GM10847 (cell line): ENCODE data around the gene CLDN3.

Source experiments
- POLR2A ChIP-seq: IDR thresholded peaks from 2 replicates; pipeline ENCODE4 v1.6.1; 2011; ENCODE audit not compliant: insufficient read length; ENCODE audit errors: extremely low read depth

The CLDN3 gene

DNA sequence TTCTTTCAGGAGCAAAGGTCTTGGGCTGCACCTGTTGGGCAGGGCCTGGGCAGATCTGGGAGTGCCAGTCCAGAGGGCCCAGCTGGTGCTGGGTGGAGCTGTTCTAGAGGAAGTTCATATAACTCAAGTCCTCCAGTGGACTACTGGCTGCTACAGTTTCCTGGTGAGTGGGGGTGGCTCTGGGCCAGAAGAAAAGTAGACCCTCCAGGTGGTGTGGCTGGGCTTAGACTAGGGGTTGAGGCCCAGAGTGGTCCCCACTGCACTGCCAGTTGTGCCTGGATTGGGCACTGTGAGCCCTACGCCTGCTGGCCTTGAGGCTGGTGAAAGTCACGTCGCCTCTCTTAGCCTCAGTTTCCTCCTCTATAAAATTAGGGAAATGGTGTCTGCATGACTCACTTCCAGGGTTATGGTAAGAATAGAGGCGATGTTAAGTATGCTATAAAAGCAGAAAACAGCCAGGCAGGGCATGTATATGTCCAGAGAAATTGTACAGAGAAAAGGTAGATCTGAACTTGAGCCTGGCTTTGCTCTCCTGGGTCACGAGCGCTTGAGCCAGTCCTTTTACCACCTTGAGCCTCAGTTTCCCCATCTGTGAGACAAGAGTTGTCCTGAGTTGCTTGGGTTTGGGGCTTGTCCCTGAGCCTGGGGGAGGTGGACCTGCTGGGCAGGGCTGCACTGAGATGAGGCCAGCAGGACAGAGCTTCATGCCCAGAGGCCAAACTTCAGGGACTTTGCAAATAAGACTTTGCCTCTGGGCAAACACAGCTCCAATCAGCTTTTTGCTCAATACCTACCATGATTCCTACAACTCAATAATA lies 3.8 kb upstream of the CLDN3 start:
- TF ChIP-seq POLR2A: no peak

- TF ChIP-seq POLR2A: no peak
Observed at GRCh38 chr7:73770860-73771670, 995 bp upstream of the CLDN3 start.

DNA sequence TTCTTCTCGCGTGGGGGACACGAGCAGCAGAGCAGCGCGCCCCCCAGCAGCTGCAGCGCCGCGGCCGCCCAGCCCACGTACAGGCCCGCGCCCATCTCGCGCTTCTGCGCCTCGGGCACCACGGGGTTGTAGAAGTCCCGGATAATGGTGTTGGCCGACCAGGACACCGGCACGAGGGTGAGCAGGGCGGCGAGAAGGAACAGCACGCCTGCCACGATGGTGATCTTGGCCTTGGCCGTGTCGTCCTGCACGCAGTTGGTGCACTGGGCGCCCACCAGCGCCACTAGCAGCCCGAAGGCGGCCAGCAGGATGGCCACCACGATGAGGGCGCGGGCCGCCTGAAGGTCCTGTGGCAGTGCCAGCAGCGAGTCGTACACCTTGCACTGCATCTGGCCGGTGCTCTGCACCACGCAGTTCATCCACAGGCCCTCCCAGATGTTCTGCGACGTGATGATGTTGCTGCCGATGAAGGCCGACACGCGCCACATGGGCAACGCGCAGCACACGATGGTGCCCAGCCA lies 529 bp downstream of the CLDN3 start:
- TF ChIP-seq POLR2A: no peak

DNA sequence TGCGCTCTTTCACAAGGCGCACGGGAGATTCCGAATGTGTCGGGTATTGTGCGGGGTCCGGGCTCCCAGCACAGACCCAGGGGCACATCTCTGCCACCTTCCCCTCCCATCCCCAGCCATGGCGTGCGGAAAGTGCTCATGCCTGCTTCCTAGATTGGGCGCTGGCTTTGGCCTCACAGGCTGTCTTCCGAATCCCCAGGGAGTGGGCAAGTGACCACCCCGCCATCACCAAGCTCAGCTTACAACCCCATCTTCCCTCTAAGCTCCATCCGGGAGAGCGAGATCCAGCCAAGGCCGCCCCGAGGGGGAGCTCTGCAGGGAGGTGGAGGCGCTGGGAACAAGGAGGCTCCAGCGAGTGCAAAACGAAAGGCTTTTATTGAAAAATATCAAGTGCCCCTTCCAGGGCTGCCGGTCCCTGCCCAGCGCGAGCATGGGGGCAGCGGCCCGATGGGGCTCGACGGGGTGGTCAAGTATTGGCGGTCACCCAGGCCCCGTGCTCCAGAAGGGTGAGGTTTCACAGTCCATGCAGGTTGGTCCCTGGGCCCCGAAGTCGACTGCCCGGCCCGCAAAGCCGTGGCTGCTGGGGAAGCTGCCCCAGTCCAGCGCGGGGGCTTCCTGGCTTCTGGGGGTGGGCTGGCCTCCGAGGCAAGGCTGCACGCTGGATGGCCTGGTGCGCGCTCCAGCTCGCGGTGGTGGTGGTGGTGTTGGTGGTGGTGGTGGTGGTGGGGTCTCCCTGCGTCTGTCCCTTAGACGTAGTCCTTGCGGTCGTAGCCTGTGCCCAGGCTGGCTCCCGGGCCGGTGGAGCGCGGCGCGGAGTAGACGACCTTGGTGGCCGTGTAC lies 1.2 kb downstream of the CLDN3 start:
- no peak for TF ChIP-seq POLR2A

GRCh38 chr7:73766556-73767229 lies 3.4 kb downstream of the CLDN3 start:
- no peak for TF ChIP-seq POLR2A

DNA sequence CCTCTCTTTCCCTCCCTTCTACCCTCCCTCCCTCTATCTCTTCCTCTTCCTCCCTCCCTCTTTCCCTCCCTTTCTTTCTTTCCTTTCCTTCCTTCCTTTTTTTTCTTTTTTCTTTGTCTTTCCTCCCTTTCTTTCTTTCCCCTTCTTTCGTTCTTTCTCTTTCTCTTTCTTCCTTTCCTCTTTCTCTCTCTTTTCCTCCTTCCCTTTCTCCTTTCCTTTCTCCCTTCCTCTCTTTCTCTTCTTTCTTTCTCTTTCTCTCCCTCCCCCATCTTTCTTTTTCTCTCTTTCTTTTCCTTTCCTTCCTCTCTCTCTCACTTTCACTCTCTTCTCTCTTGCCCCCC lies 7.4 kb downstream of the CLDN3 start:
- no peak for TF ChIP-seq POLR2A

DNA sequence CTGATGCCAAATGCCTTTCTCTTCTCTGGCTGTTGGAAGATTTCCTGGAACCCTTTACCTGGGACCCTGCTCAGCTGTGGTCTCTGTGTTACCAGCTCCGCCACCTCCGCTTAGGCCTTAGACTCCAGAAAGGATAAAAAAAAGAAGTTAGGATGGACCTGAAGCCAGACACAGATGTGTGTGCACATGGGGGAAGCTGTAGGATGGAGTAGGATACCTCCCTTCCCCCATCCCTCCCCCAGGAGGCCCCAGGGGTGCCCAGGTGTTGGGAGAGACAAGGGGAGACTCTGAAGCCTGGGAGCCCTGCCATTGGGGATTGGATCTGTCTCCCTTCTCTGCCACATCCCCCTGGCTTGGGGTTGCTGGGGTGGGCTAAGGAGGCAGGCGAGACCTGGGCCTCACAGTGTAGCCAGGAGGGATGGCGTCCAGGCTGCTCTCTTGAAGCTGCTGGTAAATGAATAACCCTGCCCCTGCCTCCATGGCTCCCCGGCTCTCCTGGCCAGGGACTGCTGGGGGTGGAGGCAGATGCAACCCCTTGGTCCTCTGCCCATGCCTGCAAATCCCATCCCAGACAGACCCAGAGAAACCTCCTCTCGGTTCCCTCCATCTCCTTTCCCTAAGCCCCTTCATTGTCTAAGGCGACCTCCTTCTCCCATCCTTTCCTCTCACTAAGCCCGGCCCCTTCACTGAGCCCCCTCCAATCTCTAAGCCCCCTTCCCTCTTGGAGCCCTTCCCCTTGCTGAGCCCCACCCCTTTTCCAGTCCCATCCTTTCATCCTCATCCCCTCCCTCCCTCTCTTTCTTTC lies 8.0 kb downstream of the CLDN3 start:
- TF ChIP-seq POLR2A: no peak

DNA sequence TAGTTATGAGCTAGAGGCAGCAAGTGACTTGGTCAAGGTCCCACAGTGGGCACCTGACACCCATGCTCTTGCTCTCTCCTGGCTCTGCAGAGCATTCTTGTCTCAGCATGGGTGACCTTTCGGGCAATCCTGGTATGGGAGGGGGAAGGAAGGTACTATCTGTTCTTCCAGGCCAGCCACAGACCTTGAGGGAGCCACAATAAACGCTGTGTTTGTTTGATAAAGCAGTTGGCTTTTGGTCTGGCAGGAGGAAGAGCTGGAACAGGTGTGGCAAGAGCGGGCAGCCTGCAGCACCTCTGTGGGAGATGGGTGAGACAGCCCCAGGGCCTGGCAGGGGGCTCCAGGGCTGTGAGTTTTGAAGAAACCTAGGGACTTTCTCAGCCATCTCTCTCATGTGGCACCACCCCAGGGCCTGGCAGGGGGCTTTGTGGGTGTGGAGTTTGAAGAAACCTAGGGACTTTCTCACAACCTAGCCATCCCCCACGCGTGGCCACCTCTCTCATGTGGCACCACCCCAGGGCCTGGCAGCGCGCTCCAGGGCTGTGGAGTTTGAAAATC lies 11.4 kb downstream of the CLDN3 start:
- no peak for TF ChIP-seq POLR2A

DNA sequence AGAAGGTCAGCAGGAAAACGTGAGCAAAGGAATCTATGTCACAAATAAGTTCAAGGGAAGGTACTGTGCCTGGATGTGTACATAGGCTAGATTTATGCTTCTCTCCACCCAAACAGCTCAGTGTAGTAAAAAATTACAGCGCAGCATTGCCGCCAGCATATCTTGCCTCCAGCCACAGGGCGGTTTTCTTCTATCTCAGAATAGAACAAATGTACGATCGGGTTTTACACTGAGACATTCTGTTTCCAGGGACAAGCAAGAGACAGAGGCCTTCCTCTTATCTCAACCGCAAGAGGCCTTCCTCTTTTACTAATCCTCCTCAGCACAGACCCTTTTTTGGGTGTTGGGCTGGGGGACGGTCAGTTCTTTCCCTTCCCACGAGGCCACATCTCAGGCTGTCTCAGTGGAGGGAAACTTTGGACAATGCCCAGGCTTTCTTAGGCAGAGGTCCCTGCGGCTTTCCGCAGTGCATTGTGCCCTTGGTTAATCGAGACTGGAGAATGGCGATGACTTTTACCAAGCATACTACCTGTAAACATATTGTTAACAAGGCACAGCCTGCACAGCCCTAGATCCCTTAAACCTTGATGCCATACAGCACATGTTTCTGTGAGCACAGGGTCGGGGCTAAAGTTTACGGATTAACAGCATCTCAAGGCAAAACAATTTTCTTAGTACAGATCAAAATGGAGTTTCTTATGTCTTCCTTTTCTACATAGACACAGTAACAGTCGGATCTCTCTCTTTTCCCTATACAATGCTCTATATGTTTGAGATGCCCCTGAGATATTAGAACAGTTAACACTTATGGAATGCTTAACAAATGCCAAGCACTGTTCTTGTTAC lies 19.9 kb downstream of the CLDN3 start:
- TF ChIP-seq POLR2A: no peak

GRCh38 chr7:73746378-73746777 lies 23.7 kb downstream of the CLDN3 start:
- TF ChIP-seq POLR2A: no peak

- no peak for TF ChIP-seq POLR2A
Observed at GRCh38 chr7:73742753-73743641, 27.1 kb downstream of the CLDN3 start.

GRCh38 chr7:73742338-73742752 lies 27.7 kb downstream of the CLDN3 start:
- TF ChIP-seq POLR2A: no peak
